ENCODE measurements around the gene VPS9D1.

Gene VPS9D1

DNA sequence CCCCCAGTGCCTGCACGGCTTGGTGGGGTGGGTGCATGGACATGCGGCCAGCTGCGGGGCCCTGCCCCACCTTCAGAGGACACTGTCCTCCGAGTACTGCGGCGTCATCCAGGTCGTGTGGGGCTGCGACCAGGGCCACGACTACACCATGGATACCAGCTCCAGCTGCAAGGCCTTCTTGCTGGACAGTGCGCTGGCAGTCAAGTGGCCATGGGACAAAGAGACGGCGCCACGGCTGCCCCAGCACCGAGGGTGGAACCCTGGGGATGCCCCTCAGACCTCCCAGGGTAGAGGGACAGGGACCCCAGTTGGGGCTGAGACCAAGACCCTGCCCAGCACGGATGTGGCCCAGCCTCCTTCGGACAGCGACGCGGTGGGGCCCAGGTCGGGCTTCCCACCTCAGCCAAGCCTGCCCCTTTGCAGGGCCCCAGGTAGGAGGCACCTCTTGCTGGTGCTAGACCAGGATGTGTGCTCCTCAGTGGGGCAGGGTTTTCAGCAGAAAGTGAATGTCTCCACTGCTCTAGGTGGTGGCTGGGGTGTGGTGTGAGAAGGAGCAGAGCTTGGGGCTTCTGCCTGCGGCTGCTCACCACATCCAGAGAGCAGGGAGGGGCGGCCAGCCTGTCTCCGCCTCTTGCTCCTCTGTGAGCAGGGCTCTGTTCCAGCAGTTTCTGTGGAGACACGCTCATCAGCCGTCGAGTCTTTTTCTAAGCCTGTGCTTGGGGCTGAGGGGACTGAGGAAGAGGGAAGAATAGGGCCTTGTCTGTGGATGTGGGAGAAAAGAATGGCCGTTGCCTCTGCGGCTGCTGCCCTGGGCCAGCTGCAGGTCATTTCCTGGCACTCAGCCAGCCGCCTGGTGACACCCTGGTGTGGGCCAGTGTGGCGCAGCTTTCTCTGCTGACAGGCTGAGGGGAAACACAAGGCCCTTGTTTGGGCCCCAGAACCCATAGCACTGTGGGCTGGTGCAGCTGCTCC lies 2.9 kb upstream of the VPS9D1 start:
- FAIRE-seq (no peak), DNase-seq (ENCODE audit: insufficient read length, low spot score) (no peak)
- TF ChIP-seq PAX5 (IDR thresholded peaks at IDR 0.05; ENCODE audit: insufficient read depth, low read length, severe bottlenecking) = no peak
- no peak for TF ChIP-seq SPI1 (IDR thresholded peaks at IDR 0.05; ENCODE audit: low read depth, low read length)
- TF ChIP-seq POLR2AphosphoS5 (IDR thresholded peaks at IDR 0.05; ENCODE audit: low read depth, low read length) = no peak
- TF ChIP-seq POLR2A (IDR thresholded peaks at IDR 0.05; ENCODE audit: low read depth, low read length) = 0 out of 2 replicates have a peak, but pooled peaks have one; percentile 22

DNA sequence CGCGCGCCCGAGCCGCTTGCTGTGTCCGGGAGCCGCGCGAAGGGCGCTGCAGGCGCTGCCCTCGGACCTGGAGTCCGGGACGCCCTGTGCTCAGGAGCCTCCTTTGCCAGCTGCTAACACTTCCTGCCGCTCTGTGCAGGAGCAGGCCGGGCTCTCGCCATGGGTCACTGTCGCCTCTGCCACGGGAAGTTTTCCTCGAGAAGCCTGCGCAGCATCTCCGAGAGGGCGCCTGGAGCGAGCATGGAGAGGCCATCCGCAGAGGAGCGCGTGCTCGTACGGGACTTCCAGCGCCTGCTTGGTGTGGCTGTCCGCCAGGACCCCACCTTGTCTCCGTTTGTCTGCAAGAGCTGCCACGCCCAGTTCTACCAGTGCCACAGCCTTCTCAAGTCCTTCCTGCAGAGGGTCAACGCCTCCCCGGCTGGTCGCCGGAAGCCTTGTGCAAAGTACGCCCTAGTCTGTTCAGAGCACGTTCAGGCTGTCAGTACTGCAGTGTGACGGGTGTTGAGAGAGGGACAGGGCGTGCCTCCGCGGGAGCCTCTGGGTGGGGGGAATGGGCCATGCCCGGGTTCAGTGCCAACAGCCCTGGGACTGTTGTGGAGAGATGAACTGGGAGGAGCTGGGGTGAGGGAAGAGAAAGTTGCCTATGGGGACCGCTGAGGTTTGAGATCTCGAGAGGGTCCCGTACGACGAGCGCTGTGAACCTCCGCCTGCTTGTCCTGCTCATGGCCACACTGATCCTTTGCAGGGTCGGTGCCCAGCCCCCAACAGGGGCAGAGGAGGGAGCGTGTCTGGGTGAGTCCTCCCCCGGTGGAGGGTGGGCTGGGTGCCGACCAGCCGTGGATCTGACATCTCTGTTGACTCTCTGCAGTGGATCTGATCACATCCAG lies 1.9 kb upstream of the VPS9D1 start:
- DNase-seq (ENCODE audit: insufficient read length, low spot score) (peak; percentile 56), FAIRE-seq (peak; percentile 88)
- TF ChIP-seq POU2F2 (IDR thresholded peaks at IDR 0.05; ENCODE audit: low read depth, low read length) = no peak
- no peak for TF ChIP-seq POLR2AphosphoS5 (IDR thresholded peaks at IDR 0.05; ENCODE audit: low read depth, low read length)
- TF ChIP-seq SPI1 (IDR thresholded peaks at IDR 0.05; ENCODE audit: low read depth, low read length) = no peak
- TF ChIP-seq POLR2A (IDR thresholded peaks at IDR 0.05; ENCODE audit: low read depth, low read length) = no peak; the same call in 1 of the 2 replicates
- TF ChIP-seq PAX5 (IDR thresholded peaks at IDR 0.05; ENCODE audit: insufficient read depth, low read length, severe bottlenecking) = no peak
- TF ChIP-seq TAF1 (IDR thresholded peaks at IDR 0.05; ENCODE audit: low read depth, low read length) = no peak

DNA sequence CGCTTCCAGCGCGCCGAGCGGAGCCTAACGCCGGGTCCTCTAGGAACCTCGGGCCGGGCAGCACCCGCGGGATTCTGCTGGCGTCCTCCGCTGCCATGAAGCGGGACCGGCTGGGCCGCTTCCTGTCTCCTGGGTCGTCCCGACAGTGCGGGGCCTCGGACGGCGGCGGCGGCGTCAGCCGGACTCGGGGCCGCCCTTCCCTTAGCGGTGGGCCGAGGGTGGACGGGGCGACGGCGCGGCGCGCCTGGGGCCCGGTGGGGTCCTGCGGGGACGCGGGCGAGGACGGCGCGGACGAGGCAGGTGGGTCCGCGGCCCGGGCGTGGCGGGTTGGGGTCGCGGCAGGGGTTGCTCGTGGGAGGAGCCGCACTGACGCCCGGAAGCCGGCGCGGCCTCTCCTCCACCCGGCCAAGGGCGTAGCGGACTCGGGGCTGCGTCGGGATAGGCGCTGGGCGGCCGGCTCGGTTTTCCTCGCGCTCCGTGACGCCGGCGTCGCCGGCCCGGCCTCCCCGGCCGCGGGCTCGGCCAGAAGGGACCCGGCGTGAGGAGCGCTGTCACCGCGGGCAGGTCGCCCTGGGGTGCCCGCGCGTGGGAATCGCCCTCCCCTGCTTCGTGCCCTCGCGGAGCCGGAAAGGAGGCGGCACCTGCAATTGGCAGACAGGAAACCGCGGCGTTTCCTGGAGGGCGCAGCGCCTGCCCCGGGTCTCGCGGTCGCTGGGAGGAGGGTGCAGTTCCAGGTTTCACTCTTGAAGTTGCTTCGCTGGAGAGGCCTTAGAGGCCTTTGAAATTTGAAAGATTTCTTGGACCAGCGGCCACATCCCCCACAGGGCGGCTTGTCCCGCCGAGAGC lies 1.1 kb upstream of the VPS9D1 start:
- TF ChIP-seq POLR2A (IDR thresholded peaks at IDR 0.05; ENCODE audit: low read depth, low read length) = no peak
- TF ChIP-seq TAF1 (IDR thresholded peaks at IDR 0.05; ENCODE audit: low read depth, low read length) = no peak
- TF ChIP-seq POLR2AphosphoS5 (IDR thresholded peaks at IDR 0.05; ENCODE audit: low read depth, low read length) = no peak; the same call in 1 of the 2 replicates
- TF ChIP-seq PAX5 (IDR thresholded peaks at IDR 0.05; ENCODE audit: insufficient read depth, low read length, severe bottlenecking) = no peak
- TF ChIP-seq SPI1 (IDR thresholded peaks at IDR 0.05; ENCODE audit: low read depth, low read length) = no peak
- TF ChIP-seq POU2F2 (IDR thresholded peaks at IDR 0.05; ENCODE audit: low read depth, low read length) = no peak
- peak; percentile 75 for FAIRE-seq

DNA sequence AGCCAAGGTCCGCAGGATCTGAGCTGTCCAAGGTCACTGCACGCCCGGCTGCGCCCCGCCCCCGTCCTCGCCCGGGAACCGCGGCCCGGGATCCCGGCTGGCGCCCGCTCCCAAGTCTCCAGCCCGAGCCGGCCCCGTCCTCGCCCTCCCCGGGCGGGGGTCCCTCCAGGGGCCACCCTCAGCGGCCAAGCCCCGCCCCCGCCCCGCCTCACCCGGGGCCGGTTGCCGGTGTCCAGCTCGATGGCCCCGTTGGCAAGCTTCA lies 216 bp downstream of the VPS9D1 start:
- DNase-seq (ENCODE audit: insufficient read length, low spot score) = no peak
- TF ChIP-seq POLR2AphosphoS5 (IDR thresholded peaks at IDR 0.05; ENCODE audit: low read depth, low read length) (no peak), POLR2A (IDR thresholded peaks at IDR 0.05; ENCODE audit: low read depth, low read length) (no peak), SPI1 (IDR thresholded peaks at IDR 0.05; ENCODE audit: low read depth, low read length) (no peak), TAF1 (IDR thresholded peaks at IDR 0.05; ENCODE audit: low read depth, low read length) (no peak), POU2F2 (IDR thresholded peaks at IDR 0.05; ENCODE audit: low read depth, low read length) (no peak), PAX5 (IDR thresholded peaks at IDR 0.05; ENCODE audit: insufficient read depth, low read length, severe bottlenecking) (no peak)
- FAIRE-seq = peak; percentile 54

More for the DNA sequence above, 1.1 kb upstream of the VPS9D1 start:
- DNase-seq (ENCODE audit: insufficient read length, low spot score) = no peak

DNA sequence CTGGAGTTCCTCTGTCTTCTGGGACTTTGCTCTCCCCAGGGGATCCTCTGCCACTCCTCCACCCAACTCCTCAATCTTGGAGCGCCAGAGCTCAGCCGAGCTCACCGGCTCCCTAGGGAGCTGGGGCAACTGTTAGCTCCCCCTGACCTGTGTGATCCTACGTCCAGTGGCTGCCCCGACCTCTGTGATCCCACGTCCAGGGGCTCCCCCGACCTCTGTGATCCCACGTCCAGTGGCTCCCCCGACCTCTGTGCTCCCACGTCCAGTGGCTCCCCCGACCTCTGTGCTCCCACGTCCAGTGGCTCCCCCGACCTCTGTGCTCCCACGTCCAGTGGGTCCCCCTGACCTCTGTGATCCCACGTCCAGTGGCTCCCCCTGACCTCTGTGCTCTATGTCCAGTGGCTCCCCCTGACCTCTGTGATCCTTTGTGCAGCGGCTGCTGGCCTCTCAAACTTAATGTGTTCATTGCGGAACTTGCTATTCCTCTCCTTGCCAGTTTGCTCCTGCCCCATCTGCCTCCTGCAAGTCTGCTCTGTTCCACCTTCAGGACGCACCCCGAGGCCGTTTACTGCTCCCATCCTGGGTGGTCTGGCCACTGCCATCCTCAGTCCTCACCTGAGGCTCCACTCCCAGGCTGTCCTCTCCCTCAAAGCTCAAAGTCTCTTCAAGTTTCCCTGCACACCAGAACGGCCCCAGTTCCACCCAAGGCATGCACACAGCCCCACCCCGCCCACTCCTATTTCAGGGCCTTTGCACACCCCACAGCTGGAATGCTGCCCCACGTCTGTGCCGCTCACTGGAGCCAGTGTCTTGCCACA lies 2.8 kb downstream of the VPS9D1 start:
- no peak for FAIRE-seq
- no peak for DNase-seq (ENCODE audit: insufficient read length, low spot score)

DNA sequence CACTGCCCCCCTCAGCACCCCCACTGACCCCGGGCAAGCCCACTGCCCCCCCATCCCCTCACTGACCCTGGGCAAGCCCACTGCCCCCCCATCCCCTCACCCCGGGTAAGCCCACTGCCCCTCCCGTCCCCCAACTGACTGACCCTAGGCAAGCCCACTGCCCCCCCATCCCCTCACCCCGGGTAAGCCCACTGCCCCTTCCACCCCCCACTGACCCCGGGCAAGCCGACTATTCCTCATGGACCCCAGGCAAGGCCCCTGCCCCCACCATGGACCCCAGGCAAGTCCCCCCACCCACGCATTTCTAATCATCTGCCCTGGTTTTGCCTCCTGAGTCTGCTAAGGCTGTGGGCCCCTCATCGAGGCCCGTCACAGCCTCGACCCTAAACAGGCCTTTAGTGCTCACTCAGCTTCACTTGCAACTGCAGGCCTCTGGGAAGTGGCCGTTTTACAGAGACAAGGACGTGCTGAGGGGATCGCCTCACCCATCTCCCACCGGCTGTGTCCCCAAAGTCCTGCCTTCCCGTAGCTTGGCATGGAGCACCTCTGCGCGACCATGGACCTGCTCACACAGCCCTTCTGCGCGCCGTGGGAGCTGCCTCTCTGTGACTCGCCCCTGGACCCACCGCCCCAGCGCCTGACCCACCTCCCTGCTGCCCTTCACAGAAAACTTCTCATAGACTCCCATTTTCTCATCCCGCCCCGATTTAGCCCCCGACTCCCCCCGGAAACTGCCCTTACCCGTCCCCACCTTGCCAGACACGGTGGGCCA lies 3.6 kb downstream of the VPS9D1 start:
- no peak for DNase-seq (ENCODE audit: insufficient read length, low spot score)
- TF ChIP-seq POU2F2 (IDR thresholded peaks at IDR 0.05; ENCODE audit: low read depth, low read length) (no peak), POLR2AphosphoS5 (IDR thresholded peaks at IDR 0.05; ENCODE audit: low read depth, low read length) (no peak; the same call in 1 of the 2 replicates), POLR2A (IDR thresholded peaks at IDR 0.05; ENCODE audit: low read depth, low read length) (no peak), TAF1 (IDR thresholded peaks at IDR 0.05; ENCODE audit: low read depth, low read length) (no peak), SPI1 (IDR thresholded peaks at IDR 0.05; ENCODE audit: low read depth, low read length) (no peak), PAX5 (IDR thresholded peaks at IDR 0.05; ENCODE audit: insufficient read depth, low read length, severe bottlenecking) (no peak)
- no peak for FAIRE-seq

More for the DNA sequence above, 2.8 kb downstream of the VPS9D1 start:
- TF ChIP-seq SPI1 (IDR thresholded peaks at IDR 0.05; ENCODE audit: low read depth, low read length) (no peak), POLR2AphosphoS5 (IDR thresholded peaks at IDR 0.05; ENCODE audit: low read depth, low read length) (peak; percentile 34; the same call in 1 of the 2 replicates)

DNA sequence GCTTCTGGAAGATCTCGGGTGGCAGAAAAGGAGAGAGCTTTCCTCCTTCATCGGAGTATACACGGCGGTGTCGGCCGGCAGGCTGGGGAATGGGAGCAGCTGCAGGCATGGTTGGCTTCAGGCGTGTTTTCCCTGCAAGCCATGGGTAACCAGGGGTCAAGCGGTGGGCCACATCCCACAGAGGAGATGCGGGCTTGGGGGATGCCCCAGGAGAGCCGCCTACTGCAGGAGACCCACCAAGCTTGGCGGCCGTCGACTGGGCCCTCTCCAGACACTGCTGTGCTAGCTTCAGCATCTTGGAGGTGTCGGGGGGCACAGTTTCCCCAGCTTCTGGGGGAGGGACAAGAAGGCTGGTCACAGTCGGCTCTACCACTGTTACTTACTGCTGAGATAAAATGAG lies 4.2 kb downstream of the VPS9D1 start:
- TF ChIP-seq POU2F2 (IDR thresholded peaks at IDR 0.05; ENCODE audit: low read depth, low read length) = no peak
- DNase-seq (ENCODE audit: insufficient read length, low spot score) (no peak), FAIRE-seq (no peak)

DNA sequence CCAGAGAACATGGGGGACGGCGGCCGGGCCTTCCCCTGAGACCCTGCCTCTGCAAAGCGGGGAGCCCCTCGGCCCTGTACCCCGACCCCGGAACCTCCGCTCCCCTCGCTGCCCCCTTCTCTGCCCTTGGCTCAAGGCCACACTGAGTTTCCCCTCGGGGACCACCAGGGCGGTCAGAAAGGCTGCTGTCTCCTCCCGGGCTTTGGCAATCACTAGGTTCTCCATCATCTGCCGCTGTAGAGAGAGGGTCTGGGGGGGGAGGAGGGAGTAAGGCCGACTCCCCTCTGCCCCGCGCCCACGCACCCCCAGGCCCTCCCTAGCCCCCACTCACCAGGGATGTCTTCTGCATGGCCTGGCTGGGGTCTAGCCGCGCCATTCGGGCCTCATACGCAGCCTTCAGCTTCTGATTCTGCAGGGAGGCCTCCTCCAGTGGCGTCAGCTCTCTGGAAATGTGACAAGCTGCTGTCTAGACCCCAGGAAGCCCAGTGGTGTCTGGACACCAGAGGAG lies 8.4 kb downstream of the VPS9D1 start:
- TF ChIP-seq POLR2A (IDR thresholded peaks at IDR 0.05; ENCODE audit: low read depth, low read length) (no peak), TAF1 (IDR thresholded peaks at IDR 0.05; ENCODE audit: low read depth, low read length) (no peak), SPI1 (IDR thresholded peaks at IDR 0.05; ENCODE audit: low read depth, low read length) (no peak), POLR2AphosphoS5 (IDR thresholded peaks at IDR 0.05; ENCODE audit: low read depth, low read length) (no peak), POU2F2 (IDR thresholded peaks at IDR 0.05; ENCODE audit: low read depth, low read length) (no peak), PAX5 (IDR thresholded peaks at IDR 0.05; ENCODE audit: insufficient read depth, low read length, severe bottlenecking) (no peak)
- DNase-seq (ENCODE audit: insufficient read length, low spot score) = no peak
- FAIRE-seq = no peak

All from GM12891 (cell line).